ENCODE measurements around the gene CFAP53. TPM values are rescaled to one million over a fixed set of nuclear protein-coding genes. Genes with fewer than 3 reads are reported as not detected.

Gene CFAP53
- total and polyA plus RNA-seq, 9 donors, result 0.11 to 0.57 (median 0.30) TPM

DNA sequence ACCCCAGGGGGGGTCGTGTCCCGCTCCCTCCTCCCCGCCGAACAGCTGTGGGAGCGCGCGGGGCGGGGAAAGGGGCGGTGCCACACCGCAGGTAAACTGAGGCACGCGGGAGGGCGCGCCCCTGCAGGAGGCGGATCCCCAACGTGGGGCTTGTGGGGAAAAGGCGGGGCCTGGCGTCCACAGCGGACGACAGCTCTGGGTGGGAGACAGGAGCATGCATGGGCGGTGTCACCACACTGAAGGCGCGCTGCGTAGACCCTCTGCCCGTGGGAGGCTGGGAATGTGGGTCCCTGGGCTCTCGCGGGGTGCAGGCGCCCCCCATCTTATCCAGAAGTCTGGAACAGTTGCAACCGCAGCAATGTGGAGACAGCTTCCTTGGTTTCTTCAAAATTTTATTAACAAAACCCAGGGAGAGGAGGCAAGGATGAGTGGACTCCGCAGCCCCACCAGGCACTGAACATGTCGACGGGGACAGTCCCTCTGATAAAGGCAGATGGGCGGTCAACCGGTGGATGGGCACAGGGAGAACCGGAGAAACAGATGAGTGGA is 15.8 kb upstream of the CFAP53 start:
- WGBS (ENCODE audit: insufficient coverage), result 41% methylated on average over 26 of the region's 35 CpGs
- Histone ChIP-seq H3K27me3 (ENCODE audit: control insufficient read depth, insufficient read depth, low read length) (no peaks in the 10 kb centered on the region), H3K4me3 (ENCODE audit: low read length) (peak overlapping the region; percentile 90), H3K27ac (ENCODE audit: low read length) (peak overlapping the region; percentile 93), H3K9me3 (replicated peaks; ENCODE audit: control insufficient read depth, low read depth, low read length) (no peaks in the 10 kb centered on the region), H3K4me1 (ENCODE audit: control insufficient read depth, insufficient read depth, low read length) (peaks cover 28% of the 10 kb centered on the region), H3K36me3 (ENCODE audit: control insufficient read depth, insufficient read depth, low read length) (peaks cover 53% of the 10 kb centered on the region)
- no peak for DNase-seq

DNA sequence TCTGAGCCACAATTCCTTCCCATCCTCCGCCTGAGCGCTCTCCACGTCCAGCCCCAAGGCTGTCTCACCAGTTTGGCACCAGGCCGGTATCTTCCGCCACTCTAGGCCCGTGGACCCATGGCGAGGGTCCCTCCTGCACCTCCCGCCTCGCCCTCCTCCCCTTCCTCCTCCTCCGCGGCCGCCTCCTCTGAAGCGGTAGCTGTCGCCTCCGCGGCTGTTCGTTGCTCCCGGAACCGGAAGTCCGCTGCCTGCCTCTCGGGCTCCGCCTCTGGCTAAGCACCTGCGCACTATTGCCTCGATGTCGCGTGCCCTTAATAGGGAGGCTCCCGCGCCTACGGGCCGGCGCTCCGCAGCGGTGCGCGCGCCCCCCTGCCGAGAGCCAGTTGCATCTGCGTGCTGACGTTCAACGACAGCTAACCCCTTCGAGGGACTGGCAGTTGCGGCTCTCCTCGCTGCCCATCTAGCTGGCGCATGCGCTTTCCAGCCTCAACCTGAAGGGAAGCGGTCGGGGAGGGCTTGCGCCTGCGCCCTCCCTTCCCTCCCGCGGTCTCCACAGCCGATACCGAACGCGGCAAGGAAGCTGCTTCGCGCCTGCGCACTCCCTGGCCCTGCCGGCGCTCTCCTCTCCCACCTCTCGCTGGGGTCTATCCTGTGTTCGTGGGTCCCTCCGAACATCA is 15.1 kb upstream of the CFAP53 start, which contains the start of gene MBD1:
MBD1 (minus strand) TSS at position 229 of the 677 bp plus-strand sequence. CDS start 1,531 bp downstream, outside the sequence.
- Histone ChIP-seq H3K27ac (ENCODE audit: low read length) (peak within 1 kb of the TSS; percentile 93), H3K27me3 (ENCODE audit: control insufficient read depth, insufficient read depth, low read length) (no peaks in the 10 kb centered on the region), H3K4me1 (ENCODE audit: control insufficient read depth, insufficient read depth, low read length) (peaks cover 23% of the 10 kb centered on the region), H3K9me3 (replicated peaks; ENCODE audit: control insufficient read depth, low read depth, low read length) (no peaks in the 10 kb centered on the region), H3K36me3 (ENCODE audit: control insufficient read depth, insufficient read depth, low read length) (peaks cover 59% of the 10 kb centered on the region), H3K4me3 (ENCODE audit: low read length) (peak within 1 kb of the TSS; percentile 90)
- DNase-seq, result peak; percentile 100
- under 1% methylated on average over 53 of the region's 63 CpGs for WGBS (ENCODE audit: insufficient coverage)

DNA sequence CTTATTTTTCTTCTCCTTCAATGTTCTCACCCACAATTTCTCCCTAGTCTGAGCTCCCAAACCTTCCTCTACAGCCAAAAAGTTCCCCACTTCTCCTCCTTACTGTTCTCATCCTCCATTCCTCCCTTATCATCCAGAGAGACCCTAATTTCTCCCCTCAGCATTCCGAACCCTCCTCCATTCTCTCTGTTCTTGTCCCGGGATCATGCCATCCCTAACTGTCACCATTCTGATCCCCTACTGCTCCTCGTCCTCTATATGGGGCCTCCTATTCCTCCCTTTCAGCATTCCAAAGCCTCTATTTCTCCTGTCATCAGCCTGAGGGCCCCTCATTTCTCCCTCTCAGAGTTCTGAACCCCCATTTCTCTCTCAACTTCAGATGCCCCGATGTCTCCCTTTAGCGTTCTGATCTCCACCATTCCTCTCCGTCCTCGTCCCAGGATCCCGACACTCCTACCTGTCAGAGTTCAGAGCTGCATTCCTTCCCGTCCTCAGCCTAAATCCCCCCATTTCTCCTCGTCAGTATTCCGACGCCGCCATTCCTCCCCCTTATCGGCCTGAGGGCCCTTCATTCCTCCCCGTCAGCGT is 14.5 kb upstream of the CFAP53 start:
- peak overlapping the region; percentile 93 for H3K27ac ChIP-seq (ENCODE audit: low read length)
- WGBS (ENCODE audit: insufficient coverage), result 2% methylated on average over 16 of the region's 16 CpGs
- peaks cover 62% of the 10 kb centered on the region for H3K36me3 ChIP-seq (ENCODE audit: control insufficient read depth, insufficient read depth, low read length)
- H3K9me3 ChIP-seq (replicated peaks; ENCODE audit: control insufficient read depth, low read depth, low read length), result no peaks in the 10 kb centered on the region
- no peaks in the 10 kb centered on the region for H3K27me3 ChIP-seq (ENCODE audit: control insufficient read depth, insufficient read depth, low read length)
- peaks cover 18% of the 10 kb centered on the region for H3K4me1 ChIP-seq (ENCODE audit: control insufficient read depth, insufficient read depth, low read length)
- H3K4me3 ChIP-seq (ENCODE audit: low read length), result peak overlapping the region; percentile 90
- DNase-seq, result no peak

DNA sequence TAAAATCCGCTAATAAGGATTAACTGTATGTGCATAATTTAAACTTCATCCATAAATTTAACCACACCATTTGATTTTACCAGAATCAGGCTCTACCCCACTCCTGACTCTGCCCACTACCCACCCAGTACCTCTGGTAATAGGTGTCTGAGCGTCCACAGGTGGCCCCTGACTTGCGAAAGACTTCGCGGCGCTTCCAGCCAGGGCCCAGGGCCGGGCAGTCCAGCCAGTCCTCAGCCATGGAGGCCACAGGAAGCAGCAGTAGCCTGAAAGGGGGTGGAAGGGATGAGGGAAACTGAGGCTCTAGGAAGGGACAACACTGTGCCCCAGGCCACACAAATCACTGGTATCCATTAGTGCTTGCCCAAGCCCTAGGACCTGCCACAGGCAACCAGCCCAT is 13.5 kb upstream of the CFAP53 start:
- no peak for DNase-seq
- WGBS (ENCODE audit: insufficient coverage), result 100% methylated on average over 1 of the region's 7 CpGs
- peaks cover 18% of the 10 kb centered on the region for H3K4me1 ChIP-seq (ENCODE audit: control insufficient read depth, insufficient read depth, low read length)
- no peak overlapping the region for H3K4me3 ChIP-seq (ENCODE audit: low read length)
- no peak overlapping the region for H3K27ac ChIP-seq (ENCODE audit: low read length)
- H3K27me3 ChIP-seq (ENCODE audit: control insufficient read depth, insufficient read depth, low read length), result no peaks in the 10 kb centered on the region
- H3K9me3 ChIP-seq (replicated peaks; ENCODE audit: control insufficient read depth, low read depth, low read length), result no peaks in the 10 kb centered on the region
- peaks cover 62% of the 10 kb centered on the region for H3K36me3 ChIP-seq (ENCODE audit: control insufficient read depth, insufficient read depth, low read length)

DNA sequence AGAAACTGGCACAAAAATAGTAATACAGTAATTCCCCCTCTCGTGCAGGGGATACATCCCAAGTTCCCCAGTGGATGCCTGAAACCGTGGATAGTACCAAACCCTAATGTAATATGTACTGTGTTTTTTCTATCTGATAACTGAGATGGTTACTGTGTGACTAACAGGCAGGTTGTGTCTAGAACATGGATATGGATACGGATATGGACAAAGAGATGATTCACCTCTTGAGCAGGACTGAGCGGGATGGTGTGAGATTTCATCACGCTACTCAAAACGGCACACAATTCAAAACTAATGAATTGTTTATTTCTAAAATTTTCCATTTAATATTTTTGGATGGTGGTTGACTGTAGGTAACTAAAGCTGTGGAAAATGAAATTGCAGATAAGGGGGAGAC is 11.6 kb upstream of the CFAP53 start:
- Histone ChIP-seq H3K4me1 (ENCODE audit: control insufficient read depth, insufficient read depth, low read length) (peaks cover 18% of the 10 kb centered on the region), H3K9me3 (replicated peaks; ENCODE audit: control insufficient read depth, low read depth, low read length) (no peaks in the 10 kb centered on the region), H3K4me3 (ENCODE audit: low read length) (no peak overlapping the region), H3K27me3 (ENCODE audit: control insufficient read depth, insufficient read depth, low read length) (no peaks in the 10 kb centered on the region), H3K27ac (ENCODE audit: low read length) (no peak overlapping the region), H3K36me3 (ENCODE audit: control insufficient read depth, insufficient read depth, low read length) (peaks cover 62% of the 10 kb centered on the region)
- DNase-seq, result no peak
- no CpG with 5 or more reads among the region's 6 CpGs for WGBS (ENCODE audit: insufficient coverage)

DNA sequence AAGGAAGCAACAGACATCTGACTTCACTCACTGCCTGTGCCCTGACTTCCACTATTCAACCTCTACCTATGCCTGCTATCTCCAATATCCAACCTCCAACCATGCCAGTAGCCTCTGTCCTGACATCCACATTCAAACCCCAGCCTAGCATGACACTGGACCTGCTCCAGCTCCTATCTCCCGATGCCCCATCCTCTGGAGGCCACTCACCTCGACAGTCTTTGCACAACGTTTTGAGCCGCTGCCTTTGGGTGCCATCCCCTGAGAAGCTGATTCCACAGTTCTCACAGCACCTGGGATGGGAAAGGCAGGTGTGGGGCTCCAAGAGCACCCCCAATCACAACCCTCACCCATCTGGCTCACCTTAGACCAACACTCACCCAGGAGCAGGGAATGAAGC is 10.2 kb upstream of the CFAP53 start:
- 96% methylated on average over 4 of the region's 4 CpGs for WGBS (ENCODE audit: insufficient coverage)

DNA sequence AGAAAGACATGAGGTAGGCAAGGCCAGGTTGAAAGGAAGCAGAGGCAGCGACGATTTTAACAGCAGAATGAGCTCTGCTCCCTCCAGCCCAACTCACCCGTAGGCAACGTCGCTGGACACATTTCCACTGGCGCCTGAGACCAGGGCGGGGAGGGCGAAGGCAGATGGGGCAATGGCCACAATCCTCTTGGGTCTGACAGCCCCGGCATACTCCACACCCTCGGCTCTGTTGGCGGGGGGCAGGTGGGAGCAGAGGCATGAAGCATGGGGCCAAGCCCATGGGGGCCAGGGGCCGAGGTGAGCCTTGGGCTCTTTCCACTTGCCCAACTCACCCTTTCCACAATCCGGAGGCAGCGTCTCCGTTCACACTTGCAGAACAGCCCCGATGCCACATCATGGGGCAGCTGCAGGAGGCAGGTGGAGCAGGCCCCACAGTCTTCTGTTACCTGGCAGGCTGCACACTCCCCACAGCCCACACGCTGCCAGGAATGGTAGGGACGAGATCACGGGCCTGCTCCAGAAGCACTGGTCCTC is 9.3 kb upstream of the CFAP53 start:
- 93% methylated on average over 17 of the region's 19 CpGs for WGBS (ENCODE audit: insufficient coverage)
- no peak for DNase-seq
- H3K36me3 ChIP-seq (ENCODE audit: control insufficient read depth, insufficient read depth, low read length), result peaks cover 75% of the 10 kb centered on the region
- H3K27ac ChIP-seq (ENCODE audit: low read length), result no peak overlapping the region
- H3K4me3 ChIP-seq (ENCODE audit: low read length), result no peak overlapping the region
- H3K4me1 ChIP-seq (ENCODE audit: control insufficient read depth, insufficient read depth, low read length), result peaks cover 9% of the 10 kb centered on the region
- H3K9me3 ChIP-seq (replicated peaks; ENCODE audit: control insufficient read depth, low read depth, low read length), result no peaks in the 10 kb centered on the region
- no peaks in the 10 kb centered on the region for H3K27me3 ChIP-seq (ENCODE audit: control insufficient read depth, insufficient read depth, low read length)

More for the DNA sequence above, 10.2 kb upstream of the CFAP53 start:
- H3K9me3 ChIP-seq (replicated peaks; ENCODE audit: control insufficient read depth, low read depth, low read length), result no peaks in the 10 kb centered on the region
- DNase-seq, result no peak
- no peaks in the 10 kb centered on the region for H3K27me3 ChIP-seq (ENCODE audit: control insufficient read depth, insufficient read depth, low read length)
- H3K27ac ChIP-seq (ENCODE audit: low read length), result no peak overlapping the region
- H3K4me3 ChIP-seq (ENCODE audit: low read length), result no peak overlapping the region
- peaks cover 67% of the 10 kb centered on the region for H3K36me3 ChIP-seq (ENCODE audit: control insufficient read depth, insufficient read depth, low read length)
- H3K4me1 ChIP-seq (ENCODE audit: control insufficient read depth, insufficient read depth, low read length), result peaks cover 11% of the 10 kb centered on the region

DNA sequence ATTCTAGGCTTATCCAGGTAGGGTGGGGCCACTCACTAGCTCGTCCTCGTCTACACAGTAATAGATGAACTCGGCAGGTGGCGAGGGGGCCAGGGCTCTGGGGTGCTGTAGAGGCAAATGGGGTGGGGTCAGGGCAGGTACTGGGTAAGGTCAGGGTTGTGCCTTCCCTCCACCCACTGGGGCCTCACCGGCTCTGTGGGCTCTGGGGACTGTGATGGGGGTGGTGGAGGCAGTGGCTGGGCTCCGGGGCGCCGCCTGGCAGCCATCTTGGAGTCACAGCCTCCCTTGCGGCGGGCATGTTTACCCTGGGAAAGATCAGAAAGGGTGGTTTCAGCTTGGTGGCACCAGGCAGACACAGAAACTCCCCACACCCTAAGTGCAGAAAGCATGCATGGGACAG is 8.6 kb upstream of the CFAP53 start:
- no peaks in the 10 kb centered on the region for H3K9me3 ChIP-seq (replicated peaks; ENCODE audit: control insufficient read depth, low read depth, low read length)
- no peak overlapping the region for H3K27ac ChIP-seq (ENCODE audit: low read length)
- WGBS (ENCODE audit: insufficient coverage), result 93% methylated on average over 3 of the region's 10 CpGs
- no peaks in the 10 kb centered on the region for H3K27me3 ChIP-seq (ENCODE audit: control insufficient read depth, insufficient read depth, low read length)
- peaks cover 3% of the 10 kb centered on the region for H3K4me1 ChIP-seq (ENCODE audit: control insufficient read depth, insufficient read depth, low read length)
- DNase-seq, result no peak
- H3K4me3 ChIP-seq (ENCODE audit: low read length), result no peak overlapping the region
- peaks cover 81% of the 10 kb centered on the region for H3K36me3 ChIP-seq (ENCODE audit: control insufficient read depth, insufficient read depth, low read length)

DNA sequence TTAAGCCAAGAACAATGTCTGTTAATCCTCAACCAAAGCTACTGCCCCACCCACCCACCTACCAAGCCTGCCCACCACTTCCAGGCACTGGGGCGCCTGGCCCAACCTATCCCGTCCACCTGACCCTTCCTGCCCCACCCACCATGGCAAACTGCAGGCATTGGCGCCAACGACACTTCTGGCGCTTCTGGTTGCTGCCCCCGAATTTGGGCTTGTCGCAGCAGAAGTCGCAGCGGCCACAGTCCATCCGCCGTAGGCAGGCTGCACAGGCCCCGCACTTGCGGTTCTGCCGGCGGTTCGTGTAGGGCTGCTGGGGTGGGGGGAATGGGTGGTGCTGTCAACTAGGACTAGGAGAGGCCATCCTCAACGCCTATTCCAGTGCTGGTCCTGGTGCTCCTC is 7.7 kb upstream of the CFAP53 start:
- no peak overlapping the region for H3K27ac ChIP-seq (ENCODE audit: low read length)
- H3K4me1 ChIP-seq (ENCODE audit: control insufficient read depth, insufficient read depth, low read length), result no peaks in the 10 kb centered on the region
- no peaks in the 10 kb centered on the region for H3K9me3 ChIP-seq (replicated peaks; ENCODE audit: control insufficient read depth, low read depth, low read length)
- 90% methylated on average over 16 of the region's 17 CpGs for WGBS (ENCODE audit: insufficient coverage)
- DNase-seq, result no peak
- no peak overlapping the region for H3K4me3 ChIP-seq (ENCODE audit: low read length)
- H3K27me3 ChIP-seq (ENCODE audit: control insufficient read depth, insufficient read depth, low read length), result no peaks in the 10 kb centered on the region
- H3K36me3 ChIP-seq (ENCODE audit: control insufficient read depth, insufficient read depth, low read length), result peaks cover 84% of the 10 kb centered on the region
